GM12892 (cell line): ENCODE results near the gene SLC29A3.

Experiments used
- POLR2A ChIP-seq: IDR thresholded peaks from 2 replicates; pipeline ENCODE4 v1.6.1; 2011; ENCODE audit warnings: low read depth, low read length, control low read depth
- POLR2AphosphoS5 ChIP-seq: IDR thresholded peaks from 2 replicates; pipeline ENCODE4 v1.6.1; 2011; ENCODE audit warnings: low read depth, low read length, control low read depth
- TAF1 ChIP-seq: IDR thresholded peaks from 2 replicates; pipeline ENCODE4 v1.6.1; 2011; ENCODE audit warnings: low read depth, mild to moderate bottlenecking, control low read depth, low read length, borderline replicate concordance

GRCh38 chr10:71294856-71295255 lies 24.2 kb upstream of the SLC29A3 start:
- no peak for TF ChIP-seq TAF1
- TF ChIP-seq POLR2AphosphoS5, result no peak
- no peak for TF ChIP-seq POLR2A
